Loucy (cell line): Measurements from ENCODE around the gene THSD1.

Experiments
- H2AFZ ChIP-seq: fragments of 200-600 bp; sonication (generic); 2 replicates; pipeline ENCODE4 v1.6.0; 2016; ENCODE audit warnings: antibody characterized with exemption, mild to moderate bottlenecking, low read length, moderate library complexity
- H3F3A ChIP-seq: fragments of 200-600 bp; 2 replicates; pipeline ENCODE4 v1.6.0; 2016; ENCODE audit warnings: antibody characterized with exemption, low read depth, mild to moderate bottlenecking
- H3K27me3 ChIP-seq: fragments of 200-600 bp; sonication (generic); 2 replicates; pipeline ENCODE4 v1.6.1; 2014; ENCODE audit warnings: low read length, mild to moderate bottlenecking; ENCODE audit not compliant: insufficient read depth, poor library complexity, severe bottlenecking
- H3K36me3 ChIP-seq: fragments of 200-600 bp; sonication (generic); 2 replicates; pipeline ENCODE4 v1.6.1; 2016; ENCODE audit warnings: low read length; ENCODE audit not compliant: insufficient read depth
- H3K4me1 ChIP-seq: fragments of 200-600 bp; sonication (generic); 2 replicates; pipeline ENCODE4 v1.5.1; 2014; ENCODE audit warnings: low read length, mild to moderate bottlenecking; ENCODE audit not compliant: insufficient read depth, poor library complexity, severe bottlenecking
- H3K4me2 ChIP-seq: fragments of 200-600 bp; sonication (generic); 2 replicates; pipeline ENCODE4 v1.6.0; 2014; ENCODE audit warnings: antibody characterized with exemption, low read length, low read depth, mild to moderate bottlenecking; ENCODE audit not compliant: poor library complexity, severe bottlenecking
- H3K4me3 ChIP-seq: fragments of 200-600 bp; sonication (generic); 2 replicates; pipeline ENCODE4 v1.5.1; 2014; ENCODE audit warnings: low read length, mild to moderate bottlenecking, mixed read lengths; ENCODE audit not compliant: poor library complexity, severe bottlenecking
- H3K79me2 ChIP-seq: fragments of 200-600 bp; sonication (generic); 2 replicates; pipeline ENCODE4 v1.6.1; 2014; ENCODE audit warnings: low read length; ENCODE audit not compliant: insufficient read depth
- H3K9ac ChIP-seq: fragments of 200-600 bp; sonication (generic); 2 replicates; pipeline ENCODE4 v1.6.0; 2014; ENCODE audit warnings: mild to moderate bottlenecking, low read depth, low read length, moderate library complexity; ENCODE audit not compliant: poor library complexity, severe bottlenecking
- H3K9me2 ChIP-seq: fragments of 200-600 bp; sonication (generic); replicated peaks from 2 replicates; pipeline ENCODE4 v1.6.1; 2016; ENCODE audit warnings: low read depth, low read length, mixed read lengths
- H3K9me3 ChIP-seq: fragments of 200-600 bp; sonication (generic); 2 replicates; pipeline ENCODE4 v1.6.1; 2014; ENCODE audit warnings: mild to moderate bottlenecking, antibody characterized with exemption, low read length, low read depth; ENCODE audit not compliant: insufficient read depth
- H4K20me1 ChIP-seq: fragments of 200-600 bp; sonication (generic); 2 replicates; pipeline ENCODE4 v1.6.0; 2014; ENCODE audit warnings: antibody characterized with exemption, low read length, mild to moderate bottlenecking; ENCODE audit not compliant: insufficient read depth, poor library complexity, severe bottlenecking
- EZH2phosphoT487 ChIP-seq: fragments of 200-600 bp; IDR thresholded peaks from 2 replicates; pipeline ENCODE4 v1.6.1; 2018; ENCODE audit warnings: antibody characterized with exemption, mild to moderate bottlenecking, moderate library complexity, borderline replicate concordance
- TF ChIP-seq, protein P1 (sequence below): fragments of 200-600 bp; sonication (generic); conservative IDR thresholded peaks from 2 replicates; pipeline ENCODE4 v1.5.1; 2014; ENCODE audit warnings: mild to moderate bottlenecking, antibody characterized with exemption, low read length

Gene THSD1

DNA sequence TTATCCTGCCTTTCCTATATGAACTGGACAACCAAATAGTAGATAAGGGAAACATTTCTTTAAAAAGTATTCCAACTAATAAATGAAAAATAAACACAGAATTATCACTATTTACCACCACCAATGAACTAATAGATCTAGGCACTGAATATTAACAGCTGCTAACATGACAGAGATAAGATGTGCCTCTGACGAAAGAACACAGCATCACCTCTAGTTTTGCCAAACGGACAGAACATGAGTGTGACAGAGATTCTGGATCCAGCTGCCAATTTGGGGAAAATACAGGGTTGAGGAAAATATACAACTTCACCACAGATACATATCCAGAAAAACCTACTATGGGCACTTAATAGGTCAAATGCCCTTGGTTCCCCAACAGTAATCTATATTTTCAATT, 26.5 kb upstream of the THSD1 start:
- Histone ChIP-seq H3K4me1 (peaks cover 17% of the 10 kb centered on the region), H3K27me3 (no peaks in the 10 kb centered on the region), H3K79me2 (peaks cover 3% of the 10 kb centered on the region; the same call in 1 of the 2 replicates), H3K4me2 (no peak overlapping the region), H3K4me3 (no peak overlapping the region), H4K20me1 (peaks cover 3% of the 10 kb centered on the region), H2AFZ (no peak overlapping the region), H3K9me2 (no peaks in the 10 kb centered on the region), H3K9ac (no peak overlapping the region), H3K9me3 (no peaks in the 10 kb centered on the region), H3K36me3 (peaks cover 59% of the 10 kb centered on the region), H3F3A (peaks cover 4% of the 10 kb centered on the region; the same call in 1 of the 2 replicates)
- TF ChIP-seq EZH2phosphoT487, result no peak
- TF ChIP-seq, protein P1, sequence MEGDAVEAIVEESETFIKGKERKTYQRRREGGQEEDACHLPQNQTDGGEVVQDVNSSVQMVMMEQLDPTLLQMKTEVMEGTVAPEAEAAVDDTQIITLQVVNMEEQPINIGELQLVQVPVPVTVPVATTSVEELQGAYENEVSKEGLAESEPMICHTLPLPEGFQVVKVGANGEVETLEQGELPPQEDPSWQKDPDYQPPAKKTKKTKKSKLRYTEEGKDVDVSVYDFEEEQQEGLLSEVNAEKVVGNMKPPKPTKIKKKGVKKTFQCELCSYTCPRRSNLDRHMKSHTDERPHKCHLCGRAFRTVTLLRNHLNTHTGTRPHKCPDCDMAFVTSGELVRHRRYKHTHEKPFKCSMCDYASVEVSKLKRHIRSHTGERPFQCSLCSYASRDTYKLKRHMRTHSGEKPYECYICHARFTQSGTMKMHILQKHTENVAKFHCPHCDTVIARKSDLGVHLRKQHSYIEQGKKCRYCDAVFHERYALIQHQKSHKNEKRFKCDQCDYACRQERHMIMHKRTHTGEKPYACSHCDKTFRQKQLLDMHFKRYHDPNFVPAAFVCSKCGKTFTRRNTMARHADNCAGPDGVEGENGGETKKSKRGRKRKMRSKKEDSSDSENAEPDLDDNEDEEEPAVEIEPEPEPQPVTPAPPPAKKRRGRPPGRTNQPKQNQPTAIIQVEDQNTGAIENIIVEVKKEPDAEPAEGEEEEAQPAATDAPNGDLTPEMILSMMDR, result no peak

DNA sequence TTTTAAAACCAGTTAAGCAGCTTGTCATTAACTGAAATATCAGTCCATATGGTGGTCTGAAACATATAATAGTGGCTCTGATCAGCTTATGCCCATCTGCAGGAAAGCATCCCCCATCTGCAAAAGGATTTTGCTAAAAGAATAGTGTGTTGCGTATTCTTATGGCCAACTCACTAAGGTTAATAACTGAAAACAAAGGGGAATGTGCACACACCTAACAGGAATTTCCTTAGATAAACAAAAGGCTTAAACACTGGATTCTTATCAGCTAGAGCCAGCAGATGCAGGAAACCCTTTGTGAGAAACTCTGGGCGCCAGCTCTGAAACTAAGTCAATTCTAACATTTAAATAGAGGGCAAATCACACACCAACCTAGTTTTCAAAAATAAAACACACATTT, 22.3 kb upstream of the THSD1 start:
- peaks cover 3% of the 10 kb centered on the region; the same call in 1 of the 2 replicates for H3K79me2 ChIP-seq
- H3K4me3 ChIP-seq, result peak overlapping the region; percentile 50
- no peaks in the 10 kb centered on the region for H4K20me1 ChIP-seq
- no peaks in the 10 kb centered on the region for H3K9me2 ChIP-seq
- TF ChIP-seq, protein P1, result no peak
- no peak for TF ChIP-seq EZH2phosphoT487
- peak overlapping the region; percentile 62 for H3K9ac ChIP-seq
- H3K27me3 ChIP-seq, result no peaks in the 10 kb centered on the region
- peaks cover 56% of the 10 kb centered on the region for H3K36me3 ChIP-seq
- H3K4me2 ChIP-seq, result peak overlapping the region; percentile 57
- peaks cover 4% of the 10 kb centered on the region; the same call in 1 of the 2 replicates for H3F3A ChIP-seq
- peaks cover 17% of the 10 kb centered on the region for H3K4me1 ChIP-seq
- no peak overlapping the region for H2AFZ ChIP-seq
- H3K9me3 ChIP-seq, result no peaks in the 10 kb centered on the region

DNA sequence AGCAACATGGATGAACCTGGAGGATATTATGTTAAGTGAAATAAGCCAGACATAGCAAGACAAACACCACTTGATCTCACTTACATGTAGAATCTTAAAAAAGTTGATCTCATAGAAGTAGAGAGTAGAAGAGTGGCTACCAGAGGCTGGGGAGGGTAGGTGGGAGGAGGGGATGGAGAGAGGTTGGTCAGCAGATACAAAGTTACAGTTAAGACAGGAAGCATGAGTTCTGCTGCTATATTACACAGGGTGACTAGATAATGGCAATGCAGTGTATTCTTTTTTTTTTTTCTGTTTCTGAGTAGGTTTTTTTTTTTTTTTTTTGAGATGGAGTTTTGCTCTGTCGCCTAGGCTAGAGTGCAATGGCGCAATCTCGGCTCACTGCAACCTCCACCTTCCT, 15.2 kb upstream of the THSD1 start:
- Histone ChIP-seq H3K79me2 (no peaks in the 10 kb centered on the region), H3K36me3 (peaks cover 59% of the 10 kb centered on the region), H3F3A (no peaks in the 10 kb centered on the region), H3K9me3 (no peaks in the 10 kb centered on the region), H3K27me3 (no peaks in the 10 kb centered on the region), H4K20me1 (no peaks in the 10 kb centered on the region), H3K4me3 (peak overlapping the region; percentile 45), H3K4me2 (peak overlapping the region; percentile 62), H2AFZ (no peak overlapping the region), H3K4me1 (peaks cover 23% of the 10 kb centered on the region), H3K9ac (peak overlapping the region; percentile 56), H3K9me2 (no peaks in the 10 kb centered on the region)
- TF ChIP-seq, protein P1, result no peak
- no peak for TF ChIP-seq EZH2phosphoT487
